HepG2 (cell line): ENCODE data around the gene SLAIN2. TPM values are rescaled to one million over a fixed set of nuclear protein-coding genes. Genes with fewer than 3 reads are reported as not detected.

Experiments used
- ATAC-seq: fragments of 200-7000 bp; cut with Tn5 transposase; 3 replicates; pipeline ENCODE4 v1.9.1; 2020; ENCODE audit warnings: mild to moderate bottlenecking, moderate library complexity
- BruUV-seq: library from RNA; stranded (reverse); fragments of 400-500 nt; replicated peaks from 2 replicates; lab custom pipeline; 2021; lab: Mats Ljungman, UMichigan
- CTCF ChIA-PET: fragments of 300-600 bp; formaldehyde crosslinking; extraction: SDS; loops from one replicate; lab custom pipeline; 2021; ENCODE audit warnings: low total read pairs, inconsistent platforms, low intra/inter-chr PET ratio; lab: Yijun Ruan, JAX
- POLR2A ChIA-PET: fragments of 350-600 bp; sonication (Branson Sonifier 250); formaldehyde crosslinking; loops from one replicate; lab custom pipeline; 2020; ENCODE audit warnings: antibody characterized with exemption, inconsistent platforms; lab: Yijun Ruan, JAX
- DNase-seq: peaks from one replicate; pipeline ENCODE4 v3.0.0-alpha.2; 2015; ENCODE audit warnings: low spot score
- FAIRE-seq: peaks from 3 replicates; lab custom pipeline; 2011; peaks lifted over from hg19 to GRCh38; lab: Jason Lieb, UNC
- H2AFZ ChIP-seq: one replicate; pipeline ENCODE4 v1.6.1; 2011; ENCODE audit warnings: low read length, inconsistent platforms
- H3K27ac ChIP-seq: fragments of 300-600 bp; 3 replicates; pipeline ENCODE4 v1.8.0; 2011; ENCODE audit warnings: mixed run types, mild to moderate bottlenecking, mixed read lengths, low read length, inconsistent platforms; ENCODE audit not compliant: insufficient read depth; ENCODE audit errors: extremely low read length
- H3K27me3 ChIP-seq, 2 experiments: fragments of 200-600 bp in 1 of 2; 2 replicates in 1 of 2; 3 replicates in 1 of 2; pipeline versions ENCODE4 v1.6.0 to v1.8.0; 2011; ENCODE audit warnings: low read length in 2 of 2, mild to moderate bottlenecking in 2 of 2, moderate library complexity in 2 of 2, inconsistent platforms in 1 of 2; ENCODE audit not compliant: insufficient read depth in 2 of 2, control insufficient read depth in 1 of 2
- H3K36me3 ChIP-seq, 2 experiments: fragments of 200-600 bp in 1 of 2; replicated peaks in 1 of 2; 2 replicates in 1 of 2; 3 replicates in 1 of 2; pipeline versions ENCODE4 v1.5.1 to v1.8.0; 2011; ENCODE audit warnings: low read length in 2 of 2, inconsistent platforms in 1 of 2; ENCODE audit not compliant: insufficient read depth in 2 of 2, control insufficient read depth in 1 of 2
- H3K4me1 ChIP-seq: 2 replicates; pipeline ENCODE4 v1.5.1; 2012; ENCODE audit warnings: low read length, inconsistent platforms; ENCODE audit not compliant: insufficient read depth
- H3K4me2 ChIP-seq: 2 replicates; pipeline ENCODE4 v1.6.0; 2011; ENCODE audit warnings: low read depth, low read length, inconsistent platforms
- H3K4me3 ChIP-seq, 3 experiments: fragments of 200-600 bp in 1 of 3; sonication (generic), shearing (Covaris generic) in 1 of 3; replicated peaks in 1 of 3; 2 replicates each; pipeline ENCODE4 v1.5.1; 2011 to 2016; ENCODE audit warnings: low read length in 3 of 3, inconsistent platforms in 2 of 3, low read depth in 2 of 3, mild to moderate bottlenecking in 2 of 3, control low read depth in 1 of 3, mixed read lengths in 1 of 3; ENCODE audit not compliant: insufficient read depth in 1 of 3
- H3K79me2 ChIP-seq: one replicate; pipeline ENCODE4 v1.6.1; 2011; ENCODE audit warnings: low read length, inconsistent platforms; ENCODE audit not compliant: insufficient read depth
- H3K9ac ChIP-seq: 2 replicates; pipeline ENCODE4 v1.6.0; 2011; ENCODE audit warnings: mild to moderate bottlenecking, low read depth, low read length, inconsistent platforms; ENCODE audit not compliant: insufficient read depth
- H3K9me3 ChIP-seq: 2 replicates; pipeline ENCODE4 v1.5.1; 2012; ENCODE audit warnings: mild to moderate bottlenecking, low read length
- H4K20me1 ChIP-seq: 2 replicates; pipeline ENCODE4 v1.6.0; 2011; ENCODE audit warnings: inconsistent platforms, mild to moderate bottlenecking, low read length, moderate library complexity; ENCODE audit not compliant: insufficient read depth
- FOXA3 ChIP-seq: IDR thresholded peaks from 2 replicates; pipeline ENCODE4 v1.6.1; 2016; ENCODE audit warnings: missing genetic modification reagents, missing compliant biosample characterization
- HDAC1 ChIP-seq: sonication (generic); formaldehyde crosslinking; IDR thresholded peaks from 2 replicates; pipeline ENCODE4 v1.5.1; 2020; ENCODE audit warnings: mild to moderate bottlenecking, missing genetic modification reagents
- HNF4A ChIP-seq: sonication (generic); formaldehyde crosslinking; IDR thresholded peaks from 2 replicates; pipeline ENCODE4 v1.4.0; 2020; ENCODE audit warnings: missing genetic modification reagents
- MAZ ChIP-seq, 2 experiments: sonication (generic) in 1 of 2; formaldehyde crosslinking in 1 of 2; IDR thresholded peaks; 2 replicates each; pipeline versions ENCODE4 v1.5.0 to v1.6.1; 2012 to 2020; ENCODE audit warnings: low read depth in 2 of 2, mild to moderate bottlenecking in 2 of 2, borderline replicate concordance in 1 of 2, improper control_type of control experiment in 1 of 2, low read length in 1 of 2, missing genetic modification reagents in 1 of 2, moderate library complexity in 1 of 2
- PBX2 ChIP-seq: IDR thresholded peaks from 2 replicates; pipeline ENCODE4 v1.6.1; 2016; ENCODE audit warnings: control low read depth
- TP53 ChIP-seq: sonication (generic); formaldehyde crosslinking; conservative IDR thresholded peaks from 2 replicates; pipeline ENCODE4 v1.4.0; 2020; ENCODE audit warnings: missing genetic modification reagents
- ZBTB42 ChIP-seq: sonication (generic); formaldehyde crosslinking; IDR thresholded peaks from 2 replicates; pipeline ENCODE4 v1.5.0; 2020; ENCODE audit warnings: mild to moderate bottlenecking, missing genetic modification reagents
- ZFP90 ChIP-seq: sonication (generic); formaldehyde crosslinking; IDR thresholded peaks from 2 replicates; pipeline ENCODE4 v1.8.0; 2022; ENCODE audit warnings: missing genetic modification reagents, mild to moderate bottlenecking, inconsistent platforms, borderline replicate concordance
- ZKSCAN8 ChIP-seq: IDR thresholded peaks from 2 replicates; pipeline ENCODE4 v1.6.1; 2016; ENCODE audit warnings: borderline replicate concordance, missing genetic modification reagents, missing compliant biosample characterization
- ZNF253 ChIP-seq: sonication (generic); formaldehyde crosslinking; IDR thresholded peaks from 2 replicates; pipeline ENCODE4 v1.8.0; 2022; ENCODE audit warnings: mild to moderate bottlenecking, missing genetic modification reagents, borderline replicate concordance
- ZNF441 ChIP-seq: sonication (generic); formaldehyde crosslinking; IDR thresholded peaks from 2 replicates; pipeline ENCODE4 v1.7.0; 2021; ENCODE audit warnings: missing genetic modification reagents, borderline replicate concordance
- ZNF703 ChIP-seq: sonication (generic); formaldehyde crosslinking; IDR thresholded peaks from 2 replicates; pipeline ENCODE4 v1.5.1; 2020; ENCODE audit warnings: missing genetic modification reagents, mild to moderate bottlenecking, moderate library complexity, borderline replicate concordance
- ZNF878 ChIP-seq: sonication (generic); formaldehyde crosslinking; IDR thresholded peaks from 2 replicates; pipeline ENCODE4 v1.8.1; 2023; ENCODE audit warnings: mild to moderate bottlenecking, missing genetic modification reagents, moderate library complexity
- ZNF879 ChIP-seq: sonication (generic); formaldehyde crosslinking; IDR thresholded peaks from 2 replicates; pipeline ENCODE4 v1.8.1; 2023; ENCODE audit warnings: missing genetic modification reagents
- ZSCAN31 ChIP-seq: sonication (generic); formaldehyde crosslinking; IDR thresholded peaks from 2 replicates; pipeline ENCODE4 v1.5.0; 2020; ENCODE audit warnings: low read depth, mild to moderate bottlenecking, missing genetic modification reagents
- WGBS: methylation state at CpG from one replicate; pipeline ENCODE4 v1.1.6; 2017; ENCODE audit warnings: low lambda C conversion rate; 5-methylcytosine and 5-hydroxymethylcytosine counted together
- in situ Hi-C: cut with HindIII; loops from 2 replicates; pipeline ENCODE4 v1.10.0; 2017; ENCODE audit warnings: low pct_unique_long_range_greater_than_20kb; ENCODE audit not compliant: extremely low pct_ligation_motif_present
- intact Hi-C: fragments of 100-400 bp; cut with micrococcal nuclease; formaldehyde crosslinking; loops from one replicate; pipeline ENCODE4 v1.10.0; 2022; ENCODE audit not compliant: unreplicated experiment
- polyA plus RNA-seq, 8 experiments: library from polyadenylated mRNA; depleted of rRNA in 3 of 8; stranded (reverse) in 7 of 8; unstranded in 1 of 8; fragments of >200 nt; fragmentation: Illumina TruSeq in 4 of 8; extraction: Trizol in 4 of 8; gene quantifications; 2 replicates each; pipeline versions ENCODE4 v1.2.1 to v1.2.3, GENCODE V29; 2011 to 2016; ENCODE audit warnings: low read depth in 4 of 8, missing spikeins in 1 of 8, mixed read lengths in 1 of 8; ENCODE audit not compliant: insufficient read depth in 1 of 8
- total RNA-seq, 5 experiments: library from RNA; depleted of rRNA; stranded (reverse); fragments of >200 nt; fragmentation: Illumina TruSeq; extraction: Trizol; gene quantifications; 2 replicates each; pipeline ENCODE4 v1.2.3, GENCODE V29; 2016; ENCODE audit warnings: low read depth in 1 of 5
- TF ChIP-seq, protein P1 (sequence below): sonication (generic); formaldehyde crosslinking; IDR thresholded peaks from 2 replicates; pipeline ENCODE4 v1.8.1; 2023; ENCODE audit warnings: mild to moderate bottlenecking, moderate library complexity, missing genetic modification reagents
- TF ChIP-seq, protein P2 (sequence below): sonication (generic); formaldehyde crosslinking; IDR thresholded peaks from 2 replicates; pipeline ENCODE4 v1.9.0; 2021; ENCODE audit warnings: missing genetic modification reagents, borderline replicate concordance

The SLAIN2 gene
- total and polyA plus RNA-seq, 2 of the 13 experiments (the other 11 are each of a cell fraction or from before 2014, with no cell fraction given) = 20.7 to 22.5 TPM

- CTCF ChIA-PET = no interaction called here
- H4K20me1 ChIP-seq = no peaks in the 10 kb centered on the region
- in situ Hi-C loops = no loop called here
- TF ChIP-seq TP53 (CRISPR knock-in tag) = no peak
- TF ChIP-seq, protein P1, sequence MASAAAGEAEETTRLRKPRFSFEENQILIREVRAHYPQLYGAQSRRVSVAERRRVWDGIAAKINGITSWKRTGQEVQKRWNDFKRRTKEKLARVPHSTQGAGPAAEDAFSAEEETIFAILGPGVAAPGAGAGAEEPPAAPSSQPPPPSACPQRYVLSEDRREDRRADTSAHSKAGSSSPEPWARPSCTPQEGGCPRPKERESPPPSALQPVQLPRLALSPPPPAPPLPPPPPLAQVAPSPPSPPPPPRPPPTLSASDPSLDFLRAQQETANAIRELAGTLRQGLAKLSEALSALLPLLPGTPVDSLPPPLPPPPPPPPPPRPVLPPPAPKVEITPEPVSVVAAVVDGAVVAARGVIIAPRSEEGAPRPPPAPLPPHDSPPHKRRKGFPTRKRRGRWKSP = no peak
- no peak for TF ChIP-seq PBX2 (CRISPR knock-in tag)
- no peak for TF ChIP-seq ZFP90 (CRISPR knock-in tag)
- no peak for TF ChIP-seq ZNF703
- TF ChIP-seq HDAC1 (CRISPR knock-in tag) = no peak
- no peak for TF ChIP-seq ZNF441 (CRISPR knock-in tag)
- TF ChIP-seq ZNF878 (CRISPR knock-in tag) = no peak
- TF ChIP-seq FOXA3 (CRISPR knock-in tag) = no peak
- TF ChIP-seq MAZ (IDR thresholded peaks at IDR 0.05; ENCODE audit: borderline replicate concordance, low read depth, low read length) = no peak
- no peak for TF ChIP-seq MAZ (CRISPR knock-in tag; IDR thresholded peaks at IDR 0.05; ENCODE audit: low read depth)
- TF ChIP-seq ZNF253 = no peak
- TF ChIP-seq ZKSCAN8 = no peak
- TF ChIP-seq ZSCAN31 = no peak
- no peak for TF ChIP-seq HNF4A
- TF ChIP-seq, protein P2, sequence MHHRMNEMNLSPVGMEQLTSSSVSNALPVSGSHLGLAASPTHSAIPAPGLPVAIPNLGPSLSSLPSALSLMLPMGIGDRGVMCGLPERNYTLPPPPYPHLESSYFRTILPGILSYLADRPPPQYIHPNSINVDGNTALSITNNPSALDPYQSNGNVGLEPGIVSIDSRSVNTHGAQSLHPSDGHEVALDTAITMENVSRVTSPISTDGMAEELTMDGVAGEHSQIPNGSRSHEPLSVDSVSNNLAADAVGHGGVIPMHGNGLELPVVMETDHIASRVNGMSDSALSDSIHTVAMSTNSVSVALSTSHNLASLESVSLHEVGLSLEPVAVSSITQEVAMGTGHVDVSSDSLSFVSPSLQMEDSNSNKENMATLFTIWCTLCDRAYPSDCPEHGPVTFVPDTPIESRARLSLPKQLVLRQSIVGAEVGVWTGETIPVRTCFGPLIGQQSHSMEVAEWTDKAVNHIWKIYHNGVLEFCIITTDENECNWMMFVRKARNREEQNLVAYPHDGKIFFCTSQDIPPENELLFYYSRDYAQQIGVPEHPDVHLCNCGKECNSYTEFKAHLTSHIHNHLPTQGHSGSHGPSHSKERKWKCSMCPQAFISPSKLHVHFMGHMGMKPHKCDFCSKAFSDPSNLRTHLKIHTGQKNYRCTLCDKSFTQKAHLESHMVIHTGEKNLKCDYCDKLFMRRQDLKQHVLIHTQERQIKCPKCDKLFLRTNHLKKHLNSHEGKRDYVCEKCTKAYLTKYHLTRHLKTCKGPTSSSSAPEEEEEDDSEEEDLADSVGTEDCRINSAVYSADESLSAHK (CRISPR knock-in tag) = no peak
- no peak for TF ChIP-seq ZNF879 (CRISPR knock-in tag)
- no peak for TF ChIP-seq ZBTB42
These were observed 27.9 kb downstream of the SLAIN2 start for GRCh38 chr4:48369248-48369647.

More at GRCh38 chr4:48369248-48369647, 27.9 kb downstream of the SLAIN2 start:
- Histone ChIP-seq H3K9ac (no peak overlapping the region), H2AFZ (no peak overlapping the region), H3K4me3 (no peak overlapping the region), H3K4me2 (no peak overlapping the region), H3K27ac (no peak overlapping the region), H3K27me3 (no peaks in the 10 kb centered on the region), H3K9me3 (no peaks in the 10 kb centered on the region), H3K36me3 (0 out of 5 replicates have a peak, but pooled peaks cover 0 to 6% of the 10 kb centered on the region in 2 experiments), H3K4me1 (peaks cover 10% of the 10 kb centered on the region), H3K79me2 (peaks cover 9% of the 10 kb centered on the region)
- 53% methylated on average over 2 of the region's 2 CpGs for WGBS
- no peak for DNase-seq
- intact Hi-C loops = no loop called here
- no TSS peak for BruUV-seq
- no peak for FAIRE-seq
- ATAC-seq = no peak
- POLR2A ChIA-PET = no interaction called here
